ENCODE results near the gene PTPN1.

The PTPN1 gene

GRCh38 chr20:50630578-50631263 lies 120.5 kb downstream of the PTPN1 start:
- DNase-seq (ENCODE audit: low read depth in 4 of 4, low spot score in 1 of 4): no peak

- DNase-seq (ENCODE audit: low read depth in 4 of 4, low spot score in 1 of 4): no peak
These were observed 122.1 kb downstream of the PTPN1 start for GRCh38 chr20:50632236-50632635.

- no peak for DNase-seq (ENCODE audit: low read depth in 4 of 4, low spot score in 1 of 4)
These were observed 122.5 kb downstream of the PTPN1 start for GRCh38 chr20:50632701-50633100.

GRCh38 chr20:50633361-50633760 lies 123.2 kb downstream of the PTPN1 start:
- DNase-seq (ENCODE audit: low read depth in 4 of 4, low spot score in 1 of 4): no peak

- no peak for DNase-seq (ENCODE audit: low read depth in 4 of 4, low spot score in 1 of 4)
These were observed 124.0 kb downstream of the PTPN1 start for GRCh38 chr20:50634191-50634590.

Measured in stimulated activated CD4-positive, alpha-beta T cell treated with anti-CD3 and anti-CD28 coated beads, Interleukin-1b, Interleukin-23, amount 100 ng/mL, for 24 hours (primary cell).